ENCODE data around the gene SYNE3. TPM values are rescaled to one million over a fixed set of nuclear protein-coding genes. Genes with fewer than 3 reads are reported as not detected.
A peak's percentile ranks its signal among the peaks of the same experiment; 100 is the strongest.

The SYNE3 gene
- total RNA-seq, 1 donor from 2014 or later = 2.5 TPM

GRCh38 chr14:95537298-95538089, 21.0 kb upstream of the SYNE3 start:
- H3K9me3 Mint-ChIP-seq (ENCODE audit: unreplicated experiment) = no peaks in the 10 kb centered on the region
- no peak for DNase-seq (ENCODE audit: low read depth)
- no peaks in the 10 kb centered on the region for H3K27me3 Mint-ChIP-seq (ENCODE audit: low read depth, unreplicated experiment)
- TF ChIP-seq EZH2 (IDR thresholded peaks at IDR 0.05; ENCODE audit: insufficient read depth, low read length) (no peak), CTCF (IDR thresholded peaks at IDR 0.05; ENCODE audit: insufficient read depth, low read depth, low read length) (no peak)
- H3K27ac Mint-ChIP-seq (ENCODE audit: unreplicated experiment) = no peak overlapping the region
- H3K4me3 Mint-ChIP-seq (ENCODE audit: unreplicated experiment) = peak overlapping the region; percentile 96
- no peaks in the 10 kb centered on the region for H3K9me3 ChIP-seq (ENCODE audit: insufficient read depth, low read depth, low read length)
- peak overlapping the region; percentile 99 for H3K4me2 ChIP-seq (ENCODE audit: low read length)
- no peaks in the 10 kb centered on the region for H3K27me3 ChIP-seq (ENCODE audit: insufficient read depth, low read length)
- H3K79me2 ChIP-seq (ENCODE audit: insufficient read depth, low read length) = peaks cover 93% of the 10 kb centered on the region
- H4K20me1 ChIP-seq (ENCODE audit: insufficient read depth, low read length) = peaks cover 62% of the 10 kb centered on the region
- no peak overlapping the region for H2AFZ ChIP-seq (ENCODE audit: low read depth, low read length)
- no peaks in the 10 kb centered on the region for H3K36me3 ChIP-seq (ENCODE audit: insufficient read depth, low read length)
- no peak overlapping the region for H3K9ac ChIP-seq (ENCODE audit: low read length)
- FAIRE-seq = no peak
- peaks cover 17% of the 10 kb centered on the region for H3K4me1 Mint-ChIP-seq (ENCODE audit: low read depth, unreplicated experiment)
- no peak overlapping the region for H3K4me3 ChIP-seq (ENCODE audit: insufficient read depth, low read depth, low read length)
- no peaks in the 10 kb centered on the region for H3K36me3 Mint-ChIP-seq (ENCODE audit: low read depth, unreplicated experiment)
- no peak overlapping the region for H3K27ac ChIP-seq (ENCODE audit: low read depth, low read length)
- peaks cover 27% of the 10 kb centered on the region for H3K4me1 ChIP-seq (ENCODE audit: insufficient read depth, low read length)

- FAIRE-seq = no peak
- Histone ChIP-seq H3K4me3 (ENCODE audit: insufficient read depth, low read depth, low read length) (peak overlapping the region; percentile 91), H3K27me3 (ENCODE audit: insufficient read depth, low read length) (no peaks in the 10 kb centered on the region), H3K4me2 (ENCODE audit: low read length) (peak overlapping the region; percentile 99), H3K9me3 (ENCODE audit: insufficient read depth, low read depth, low read length) (no peaks in the 10 kb centered on the region), H3K79me2 (ENCODE audit: insufficient read depth, low read length) (peaks cover 93% of the 10 kb centered on the region), H3K27ac (ENCODE audit: low read depth, low read length) (no peak overlapping the region), H4K20me1 (ENCODE audit: insufficient read depth, low read length) (peaks cover 65% of the 10 kb centered on the region), H3K9ac (ENCODE audit: low read length) (peak overlapping the region; percentile 90), H3K36me3 (ENCODE audit: insufficient read depth, low read length) (no peaks in the 10 kb centered on the region), H3K4me1 (ENCODE audit: insufficient read depth, low read length) (peaks cover 35% of the 10 kb centered on the region), H2AFZ (ENCODE audit: low read depth, low read length) (no peak overlapping the region)
- H3K4me1 Mint-ChIP-seq (ENCODE audit: low read depth, unreplicated experiment) = peaks cover 23% of the 10 kb centered on the region
- TF ChIP-seq CTCF (IDR thresholded peaks at IDR 0.05; ENCODE audit: insufficient read depth, low read depth, low read length) (no peak), EZH2 (IDR thresholded peaks at IDR 0.05; ENCODE audit: insufficient read depth, low read length) (no peak)
- no peak overlapping the region for H3K27ac Mint-ChIP-seq (ENCODE audit: unreplicated experiment)
- peak overlapping the region; percentile 96 for H3K4me3 Mint-ChIP-seq (ENCODE audit: unreplicated experiment)
- no peaks in the 10 kb centered on the region for H3K27me3 Mint-ChIP-seq (ENCODE audit: low read depth, unreplicated experiment)
- H3K36me3 Mint-ChIP-seq (ENCODE audit: low read depth, unreplicated experiment) = no peaks in the 10 kb centered on the region
- no peaks in the 10 kb centered on the region for H3K9me3 Mint-ChIP-seq (ENCODE audit: unreplicated experiment)
- no peak for DNase-seq (ENCODE audit: low read depth)
Observed at GRCh38 chr14:95536671-95537070, 20.2 kb upstream of the SYNE3 start.

GRCh38 chr14:95536036-95536593, 19.7 kb upstream of the SYNE3 start:
- Mint-ChIP-seq H3K9me3 (ENCODE audit: unreplicated experiment) (no peaks in the 10 kb centered on the region), H3K27me3 (ENCODE audit: low read depth, unreplicated experiment) (no peaks in the 10 kb centered on the region), H3K27ac (ENCODE audit: unreplicated experiment) (no peak overlapping the region), H3K4me1 (ENCODE audit: low read depth, unreplicated experiment) (peaks cover 27% of the 10 kb centered on the region), H3K4me3 (ENCODE audit: unreplicated experiment) (peak overlapping the region; percentile 96), H3K36me3 (ENCODE audit: low read depth, unreplicated experiment) (no peaks in the 10 kb centered on the region)
- H3K4me1 ChIP-seq (ENCODE audit: insufficient read depth, low read length) = peaks cover 41% of the 10 kb centered on the region
- H3K9ac ChIP-seq (ENCODE audit: low read length) = peak overlapping the region; percentile 90
- H3K27ac ChIP-seq (ENCODE audit: low read depth, low read length) = peak overlapping the region; percentile 75
- TF ChIP-seq EZH2 (IDR thresholded peaks at IDR 0.05; ENCODE audit: insufficient read depth, low read length) = no peak
- TF ChIP-seq CTCF (IDR thresholded peaks at IDR 0.05; ENCODE audit: insufficient read depth, low read depth, low read length) = no peak
- peak overlapping the region; percentile 99 for H3K4me2 ChIP-seq (ENCODE audit: low read length)
- peaks cover 67% of the 10 kb centered on the region for H4K20me1 ChIP-seq (ENCODE audit: insufficient read depth, low read length)
- H3K79me2 ChIP-seq (ENCODE audit: insufficient read depth, low read length) = peaks cover 92% of the 10 kb centered on the region
- H3K27me3 ChIP-seq (ENCODE audit: insufficient read depth, low read length) = no peaks in the 10 kb centered on the region
- DNase-seq (ENCODE audit: low read depth) = no peak
- H3K4me3 ChIP-seq (ENCODE audit: insufficient read depth, low read depth, low read length) = peak overlapping the region; percentile 91
- no peak overlapping the region for H2AFZ ChIP-seq (ENCODE audit: low read depth, low read length)
- no peaks in the 10 kb centered on the region for H3K9me3 ChIP-seq (ENCODE audit: insufficient read depth, low read depth, low read length)
- FAIRE-seq = no peak
- no peaks in the 10 kb centered on the region for H3K36me3 ChIP-seq (ENCODE audit: insufficient read depth, low read length)

All from astrocyte (in vitro differentiated cells and primary cell).